GM19463 (cell line): ENCODE results near the gene KLHL42.
A peak's percentile ranks its signal among the peaks of the same experiment; 100 is the strongest.

Experiments used
- ATAC-seq: cut with Tn5 transposase; IDR thresholded peaks from one replicate; pipeline ENCODE4 v1.9.1; 2021; ENCODE audit warnings: mild to moderate bottlenecking, moderate library complexity; ENCODE audit not compliant: unreplicated experiment

Gene KLHL42

DNA sequence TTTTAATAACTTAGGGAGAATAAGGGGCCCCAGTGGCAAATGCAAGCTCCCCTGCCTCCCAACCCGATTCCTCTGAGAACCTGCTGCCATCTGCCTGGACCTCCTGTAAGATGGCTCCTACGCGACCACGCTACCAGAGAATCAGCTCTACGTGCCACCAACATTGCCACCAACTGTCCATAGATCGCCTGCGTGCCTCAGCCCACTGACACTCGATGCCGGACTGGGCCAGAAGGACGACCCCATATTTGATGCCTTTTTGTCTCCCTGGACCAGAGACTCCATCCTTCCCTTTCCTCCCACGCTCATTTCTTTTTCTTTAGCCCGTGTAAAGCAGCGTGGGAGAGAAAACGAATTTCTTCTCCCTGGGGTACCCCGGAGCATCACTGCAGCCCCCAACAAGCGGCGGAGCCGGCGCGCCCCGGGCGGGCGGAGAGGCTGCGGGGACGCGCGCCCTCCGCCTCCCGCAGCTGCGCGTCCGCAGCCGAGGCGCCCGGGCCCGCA lies 565 bp upstream of the KLHL42 start:
- ATAC-seq = peak; percentile 9

DNA sequence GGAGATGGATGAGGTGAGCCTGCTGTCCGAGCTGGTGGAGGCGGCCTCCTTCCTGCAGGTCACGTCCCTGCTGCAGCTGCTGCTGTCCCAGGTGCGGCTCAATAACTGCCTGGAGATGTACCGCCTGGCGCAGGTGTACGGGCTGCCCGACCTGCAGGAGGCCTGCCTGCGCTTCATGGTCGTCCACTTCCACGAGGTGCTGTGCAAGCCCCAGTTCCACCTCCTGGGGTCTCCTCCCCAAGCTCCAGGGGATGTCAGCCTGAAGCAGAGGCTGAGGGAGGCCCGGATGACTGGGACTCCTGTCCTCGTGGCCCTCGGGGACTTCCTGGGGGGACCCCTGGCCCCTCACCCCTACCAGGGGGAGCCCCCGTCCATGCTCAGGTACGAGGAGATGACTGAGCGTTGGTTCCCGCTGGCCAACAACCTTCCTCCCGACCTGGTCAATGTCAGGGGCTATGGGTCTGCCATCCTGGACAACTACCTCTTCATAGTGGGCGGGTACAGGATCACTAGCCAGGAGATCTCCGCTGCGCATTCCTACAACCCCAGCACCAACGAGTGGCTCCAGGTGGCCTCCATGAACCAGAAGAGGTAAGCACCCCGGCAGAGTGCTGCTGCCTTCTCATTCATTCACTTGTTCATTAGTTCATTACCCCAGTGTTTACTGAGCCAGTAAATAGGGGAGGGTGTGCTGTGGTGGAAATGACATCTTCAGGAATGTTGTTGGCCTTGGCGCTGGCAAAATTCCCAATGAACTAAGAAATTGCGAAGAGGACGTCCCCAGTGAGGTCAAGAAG lies 777 bp downstream of the KLHL42 start:
- ATAC-seq = peak; percentile 25

DNA sequence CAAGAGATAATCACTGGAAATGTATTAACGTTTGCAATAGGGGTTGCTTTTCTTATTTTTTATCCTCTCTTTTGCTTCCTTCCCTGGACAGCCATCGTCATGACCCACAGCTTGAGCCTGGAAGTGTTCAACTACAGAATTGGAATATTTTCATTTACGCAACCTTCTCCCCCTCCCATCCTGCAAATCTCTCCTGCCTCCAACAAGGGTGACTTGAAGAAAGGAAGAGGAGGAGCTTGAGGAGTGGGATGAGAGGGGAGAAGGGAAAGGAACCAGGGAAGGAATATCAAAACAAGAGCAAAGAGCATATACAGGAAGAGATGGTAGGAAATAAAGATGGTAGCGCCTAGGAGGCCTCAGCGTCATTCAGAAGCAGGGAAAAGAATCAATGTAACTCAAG lies 1.6 kb downstream of the KLHL42 start:
- ATAC-seq = no peak

DNA sequence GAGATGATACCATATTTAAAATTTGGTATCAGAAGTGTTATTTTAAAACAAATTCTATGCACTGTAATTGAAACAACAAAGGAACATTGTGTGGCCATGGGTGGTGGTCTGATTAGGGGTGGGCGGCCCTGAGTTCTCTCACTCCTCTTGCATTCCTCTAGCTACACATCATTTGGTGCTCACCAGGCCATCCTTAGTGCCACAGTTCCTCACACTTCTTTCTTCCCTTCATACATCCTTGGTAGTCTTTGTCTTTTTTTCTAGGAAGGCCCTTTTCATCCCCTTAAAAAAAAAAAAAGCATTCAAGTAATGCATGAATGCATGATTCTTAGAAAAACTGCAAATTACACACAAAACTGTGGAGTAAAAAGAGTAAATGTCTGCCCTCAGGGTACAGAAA lies 2.4 kb downstream of the KLHL42 start:
- ATAC-seq = no peak

DNA sequence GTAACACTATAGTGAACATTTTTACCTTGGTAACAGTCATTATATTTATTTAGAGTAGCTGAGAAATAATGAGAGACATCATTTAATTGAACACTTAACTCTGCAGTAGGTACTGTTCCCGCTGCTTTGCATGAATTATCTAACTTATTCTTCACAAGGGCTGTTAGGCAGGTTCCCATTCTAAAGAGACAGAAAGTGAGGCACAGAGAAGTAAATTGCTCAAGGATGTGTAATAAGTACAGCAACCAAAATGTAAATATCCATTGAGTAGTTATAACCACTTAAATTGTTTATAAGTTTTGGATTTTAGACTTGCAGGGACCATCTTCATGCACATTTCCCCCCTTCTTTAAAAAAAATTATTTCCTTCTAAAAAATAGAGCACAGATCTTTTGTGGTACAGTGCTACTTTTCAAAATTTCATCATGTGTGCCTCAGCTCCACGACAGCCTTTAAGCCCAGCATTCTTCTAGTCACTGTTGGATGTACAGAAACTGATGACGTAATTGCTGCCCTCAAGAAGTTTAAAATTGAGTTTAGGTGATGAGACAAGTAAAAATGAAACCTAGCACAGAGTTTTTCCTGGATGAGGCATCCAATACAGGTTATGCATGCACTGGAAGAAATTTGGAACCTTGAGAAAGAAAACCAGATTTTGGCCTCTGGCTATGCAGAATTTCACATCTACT lies 6.0 kb downstream of the KLHL42 start:
- ATAC-seq = no peak

DNA sequence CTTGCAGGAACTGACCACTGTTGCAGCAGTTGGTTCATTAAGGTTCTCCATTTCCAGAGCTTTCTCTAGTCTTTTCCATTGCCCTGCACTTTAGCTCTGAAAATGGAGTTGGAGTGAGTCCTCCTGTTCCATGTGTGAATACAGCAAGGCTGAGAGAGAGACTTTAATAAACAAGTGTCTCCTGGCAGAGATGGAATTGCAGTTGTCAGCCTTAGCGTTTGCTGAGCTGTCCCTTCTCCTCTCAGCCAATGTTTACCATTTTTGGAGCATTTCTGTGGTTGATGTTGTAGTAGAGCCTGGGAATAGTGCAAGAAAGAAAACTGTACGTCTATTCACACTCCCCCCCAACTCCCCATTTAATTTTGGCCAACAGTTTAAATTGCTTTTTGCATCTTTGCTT lies 7.5 kb downstream of the KLHL42 start:
- no peak for ATAC-seq

DNA sequence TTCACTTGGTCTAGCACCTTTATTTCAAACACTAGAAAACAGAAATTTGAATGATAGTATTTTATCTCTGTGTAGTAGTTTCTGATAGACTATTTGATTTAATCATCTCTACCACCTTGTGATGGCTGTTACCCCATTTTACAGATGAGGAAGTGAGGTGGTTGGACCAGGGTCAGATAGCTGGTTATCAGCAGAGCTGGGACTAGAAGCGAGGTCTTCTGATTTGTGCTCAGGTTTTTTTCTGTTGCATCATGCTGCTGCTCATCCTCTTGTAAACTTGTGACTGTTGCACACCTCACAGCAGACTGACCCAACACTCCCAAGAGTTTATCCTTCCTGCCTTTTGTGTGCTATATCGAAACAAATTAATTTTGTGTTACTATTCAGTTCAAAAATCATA lies 10.1 kb downstream of the KLHL42 start:
- no peak for ATAC-seq

DNA sequence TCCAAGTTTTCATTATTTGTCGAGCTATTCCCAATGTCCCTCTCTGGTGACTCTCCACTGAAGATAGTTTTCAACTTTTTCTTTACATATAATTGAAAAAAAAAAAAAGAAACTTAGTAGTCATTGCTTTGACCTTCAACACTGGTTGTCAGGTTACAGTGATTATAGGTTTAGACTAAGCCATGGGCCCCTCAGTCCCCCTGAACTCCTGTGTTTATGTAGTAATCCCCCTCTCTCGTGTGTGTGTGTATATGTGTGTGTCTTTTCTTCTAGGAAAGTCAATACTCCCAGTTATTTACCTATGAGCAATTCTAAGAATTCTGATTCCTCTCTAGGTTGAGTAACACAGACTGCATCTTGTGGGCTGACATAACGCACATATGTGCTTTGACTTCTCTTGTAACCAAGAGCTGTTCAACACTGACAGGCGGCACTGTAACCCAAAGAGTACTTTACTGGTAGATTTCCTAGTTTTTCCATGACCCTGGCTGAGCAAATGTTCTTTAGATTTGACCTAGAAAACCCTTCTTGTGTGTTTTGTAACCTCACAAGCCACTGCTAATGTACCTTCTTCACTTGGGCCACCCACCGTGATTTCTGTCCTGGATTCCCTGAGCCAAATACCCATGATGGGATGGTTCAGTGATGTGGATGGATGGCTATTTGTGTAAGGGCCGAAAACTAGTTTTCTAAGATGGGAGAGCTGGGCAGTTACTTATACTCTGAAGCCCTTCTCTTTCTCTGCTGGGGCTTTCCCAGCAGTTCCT lies 15.0 kb downstream of the KLHL42 start:
- ATAC-seq = no peak

DNA sequence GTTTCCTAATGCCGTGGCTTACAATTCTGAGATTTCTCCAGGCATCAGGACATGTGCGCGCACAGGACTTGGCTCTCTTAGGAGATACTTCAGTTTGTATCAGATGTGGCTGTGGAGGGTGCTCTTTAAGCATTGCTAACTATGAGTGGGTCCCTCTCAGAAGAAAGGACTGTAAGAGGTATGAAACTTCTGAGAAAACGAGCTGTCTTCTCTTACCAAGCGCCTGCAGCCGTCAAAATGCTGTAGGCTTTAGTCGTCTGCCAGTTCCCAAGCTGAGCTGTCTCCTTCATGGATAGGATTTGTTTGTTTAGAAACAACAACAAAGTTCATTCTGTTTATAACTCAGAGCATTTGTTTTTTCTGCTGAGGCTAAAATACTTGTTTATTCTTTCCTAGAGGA lies 16.1 kb downstream of the KLHL42 start:
- ATAC-seq = no peak

DNA sequence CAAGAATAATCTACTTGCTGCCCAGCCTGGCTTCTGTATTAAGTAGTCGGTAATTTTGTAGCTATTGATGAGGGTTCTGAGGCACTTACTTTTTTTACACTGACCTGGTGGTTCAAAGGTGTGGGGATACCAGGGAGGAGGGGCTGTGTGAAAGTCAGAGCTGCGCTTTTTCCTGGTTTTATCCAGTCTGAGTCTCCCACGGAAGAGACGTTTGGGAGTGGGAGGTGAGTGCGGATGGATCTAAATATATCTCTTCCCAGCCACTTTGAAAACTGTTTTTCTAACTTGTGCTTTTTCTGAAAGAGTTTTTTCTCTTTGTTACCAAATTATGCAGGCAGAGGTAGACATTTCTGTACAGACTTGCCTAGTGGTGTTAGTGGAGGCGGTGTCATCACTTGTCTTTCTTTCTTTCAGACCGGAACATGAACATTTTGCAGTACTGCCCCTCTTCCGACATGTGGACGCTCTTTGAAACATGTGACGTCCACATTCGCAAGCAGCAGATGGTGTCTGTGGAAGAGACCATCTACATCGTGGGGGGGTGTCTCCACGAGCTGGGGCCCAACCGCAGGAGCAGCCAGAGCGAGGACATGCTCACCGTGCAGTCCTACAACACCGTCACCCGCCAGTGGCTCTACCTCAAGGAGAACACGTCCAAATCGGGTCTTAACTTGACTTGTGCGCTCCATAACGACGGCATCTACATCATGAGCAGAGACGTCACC lies 17.4 kb downstream of the KLHL42 start:
- no peak for ATAC-seq

DNA sequence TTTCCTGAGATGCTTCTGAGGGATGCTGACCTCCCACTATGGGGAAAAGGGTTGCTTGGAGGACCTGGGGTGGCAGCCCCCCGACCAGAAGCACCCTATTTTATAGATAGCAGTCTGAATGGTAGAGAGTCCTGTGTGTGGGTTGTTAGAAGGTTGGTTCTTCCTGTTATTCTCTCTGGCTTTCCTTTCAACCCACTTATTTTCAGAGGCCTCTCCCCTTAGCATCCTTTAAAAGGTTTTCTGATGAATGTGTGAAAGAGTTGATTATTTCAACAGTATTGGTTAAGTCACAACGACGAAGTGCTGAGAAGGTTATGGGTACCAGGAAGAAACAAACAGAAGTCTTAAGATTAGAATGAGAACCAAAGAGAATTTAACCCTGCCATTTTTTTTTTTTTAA lies 20.8 kb downstream of the KLHL42 start:
- no peak for ATAC-seq

DNA sequence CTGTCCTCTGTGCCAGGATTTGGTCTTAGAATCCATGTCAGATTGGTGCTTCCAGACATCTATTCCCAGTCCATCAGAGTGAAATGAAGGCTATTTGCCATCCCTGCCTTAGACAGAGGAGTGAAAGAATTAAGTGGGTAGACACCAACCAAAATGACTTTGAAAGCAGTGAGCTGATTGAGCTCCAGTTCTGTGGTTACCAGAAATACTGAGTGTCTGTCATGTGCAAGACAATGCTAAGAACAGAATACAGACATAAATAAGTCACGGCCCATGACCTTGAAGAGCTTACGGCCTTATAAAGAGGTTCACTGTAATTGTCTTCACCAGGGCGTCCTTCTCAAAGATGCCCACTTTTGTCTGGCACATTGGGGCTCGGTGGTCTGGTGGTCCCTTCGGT lies 21.6 kb downstream of the KLHL42 start:
- ATAC-seq = no peak

DNA sequence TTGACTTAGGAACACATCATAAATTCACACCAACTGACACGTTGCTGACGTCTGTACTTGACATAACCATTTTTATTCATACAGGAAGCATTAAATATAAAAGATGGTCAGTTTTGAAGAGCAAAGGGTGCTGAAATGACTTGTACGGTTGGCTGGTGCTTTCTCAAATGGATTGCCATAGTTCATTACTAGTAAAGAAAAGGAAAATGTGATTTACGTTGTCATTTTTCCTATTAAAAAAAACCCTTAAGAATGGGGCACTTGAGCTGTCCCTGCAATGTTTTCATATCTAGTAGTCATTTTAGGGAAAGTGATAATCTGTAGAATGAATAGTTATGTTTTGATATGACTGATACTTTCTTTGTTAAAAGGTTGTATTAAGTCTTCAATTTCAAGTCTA lies 22.5 kb downstream of the KLHL42 start:
- no peak for ATAC-seq

DNA sequence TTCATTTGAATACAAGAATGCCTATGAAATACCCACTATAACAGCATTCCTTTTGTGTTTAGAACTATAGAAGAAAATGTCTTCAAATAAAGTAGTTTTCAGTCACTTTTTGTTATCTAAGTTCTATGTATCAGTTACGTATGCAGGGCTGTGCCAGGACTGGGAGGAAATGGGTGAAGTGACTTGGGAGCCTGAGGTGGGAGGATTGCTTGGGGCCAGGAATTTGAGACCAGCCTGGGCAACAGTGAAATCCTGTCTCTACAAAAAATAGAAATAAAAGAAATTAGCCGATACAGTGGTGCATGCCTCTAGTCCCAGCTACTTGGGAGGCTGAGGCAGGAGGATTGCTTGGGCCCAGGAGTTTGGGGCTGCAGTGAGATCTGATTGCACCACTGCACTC lies 22.9 kb downstream of the KLHL42 start:
- no peak for ATAC-seq

DNA sequence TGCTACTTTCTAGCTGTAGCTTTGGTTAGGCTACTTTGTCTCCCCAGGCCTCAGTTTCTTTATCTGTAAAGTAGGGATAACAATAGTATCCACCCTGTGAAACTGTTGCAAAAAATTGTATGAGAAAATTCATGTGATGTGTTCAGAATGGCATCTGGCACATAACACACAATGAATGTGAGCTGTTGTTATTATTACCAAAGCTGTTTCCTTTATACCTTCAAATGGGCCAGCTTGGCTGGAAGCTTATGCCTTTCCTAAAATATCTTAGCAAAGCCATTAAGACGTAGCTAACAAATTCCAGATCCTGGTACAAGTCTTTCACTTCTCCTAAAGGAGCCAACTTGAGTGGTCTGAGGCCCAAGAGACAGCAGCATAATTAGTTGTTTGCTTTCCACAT lies 25.2 kb downstream of the KLHL42 start:
- no peak for ATAC-seq

DNA sequence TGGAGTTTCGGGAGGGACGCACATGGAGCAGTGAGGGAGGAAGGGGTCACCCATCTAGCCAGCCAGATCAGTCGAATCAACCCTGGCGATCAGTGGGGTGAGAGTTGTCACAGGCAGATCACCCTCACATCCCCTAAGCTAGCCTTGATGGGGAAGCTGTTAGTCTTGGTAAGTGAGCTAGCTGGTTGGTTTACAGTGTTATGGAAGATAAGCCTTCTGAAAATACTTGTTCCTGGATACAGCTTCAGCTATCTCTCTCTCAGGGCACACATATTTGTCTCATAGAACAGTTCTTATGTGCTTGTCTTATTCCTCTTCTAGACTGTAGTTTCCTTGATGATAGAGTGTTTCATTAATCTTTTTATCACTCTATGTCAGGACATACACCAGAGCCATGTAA lies 26.2 kb downstream of the KLHL42 start:
- ATAC-seq = no peak

DNA sequence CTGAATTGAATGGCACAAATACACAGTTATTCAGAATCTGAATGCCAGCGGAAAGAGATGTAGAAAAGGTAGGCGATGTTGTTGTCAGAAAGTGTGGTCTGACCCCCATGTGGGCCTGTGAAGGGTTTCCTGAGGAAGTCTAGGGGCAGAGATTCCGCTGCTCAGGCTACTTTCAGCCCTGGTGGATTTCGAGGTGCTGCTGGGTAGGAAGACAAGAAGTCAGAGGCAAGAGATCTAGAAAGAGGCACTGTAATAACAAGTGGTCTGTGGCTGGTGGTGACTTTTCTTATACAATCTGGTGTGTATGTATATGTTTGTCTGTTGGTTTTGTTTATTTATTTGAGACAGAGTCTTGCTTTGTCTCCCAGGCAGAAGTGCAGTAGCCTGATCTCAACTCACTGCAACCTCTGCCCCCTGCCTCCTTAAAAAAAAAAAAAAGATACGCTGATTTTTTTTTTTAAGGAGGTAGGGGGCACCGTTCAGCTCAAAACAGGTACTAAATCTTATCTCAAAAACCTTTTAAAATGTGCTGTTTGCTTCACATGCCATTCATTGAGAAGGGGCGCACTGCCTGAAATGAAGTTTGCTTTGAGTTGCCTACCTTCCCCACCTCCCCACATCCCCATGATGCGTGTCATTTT lies 27.1 kb downstream of the KLHL42 start:
- no peak for ATAC-seq

DNA sequence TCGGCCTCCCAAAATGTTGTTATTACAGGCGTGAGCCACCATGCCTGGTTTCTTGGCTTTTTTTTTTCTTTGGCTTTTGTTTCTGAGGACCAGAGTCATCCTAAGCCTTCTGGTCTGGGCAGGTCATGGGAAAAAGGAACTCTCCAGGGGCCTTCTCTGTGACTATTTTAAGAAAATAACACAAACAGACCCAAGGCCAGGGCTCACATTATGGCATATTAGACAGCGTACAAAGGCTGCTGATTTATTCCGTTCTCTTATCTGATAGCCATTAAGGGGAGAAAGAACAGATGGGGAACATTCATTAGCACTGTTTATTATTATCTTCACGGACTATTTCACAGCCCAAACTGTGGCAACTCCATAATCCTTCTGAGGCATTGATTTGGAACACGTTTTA lies 28.8 kb downstream of the KLHL42 start:
- no peak for ATAC-seq

DNA sequence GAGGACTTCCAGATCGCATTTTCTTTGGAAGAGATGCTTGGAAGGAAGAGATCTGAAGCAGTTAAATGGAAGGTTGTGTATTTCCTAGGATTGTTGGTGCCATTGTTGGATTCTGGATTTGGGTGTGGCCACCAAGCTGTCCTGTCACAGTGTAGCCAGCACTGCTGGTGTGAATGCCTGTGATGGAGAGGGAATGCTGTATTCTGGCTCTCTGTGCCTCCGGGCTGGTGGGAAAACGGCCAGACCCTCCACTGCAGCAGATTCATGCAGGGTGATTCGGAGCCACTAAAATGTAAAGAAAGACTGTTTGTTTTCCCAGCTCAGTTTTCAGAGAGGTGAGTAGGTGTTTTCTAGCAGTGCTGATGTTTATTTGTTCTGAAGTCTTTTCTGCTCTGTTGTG lies 30.7 kb downstream of the KLHL42 start:
- ATAC-seq = no peak

DNA sequence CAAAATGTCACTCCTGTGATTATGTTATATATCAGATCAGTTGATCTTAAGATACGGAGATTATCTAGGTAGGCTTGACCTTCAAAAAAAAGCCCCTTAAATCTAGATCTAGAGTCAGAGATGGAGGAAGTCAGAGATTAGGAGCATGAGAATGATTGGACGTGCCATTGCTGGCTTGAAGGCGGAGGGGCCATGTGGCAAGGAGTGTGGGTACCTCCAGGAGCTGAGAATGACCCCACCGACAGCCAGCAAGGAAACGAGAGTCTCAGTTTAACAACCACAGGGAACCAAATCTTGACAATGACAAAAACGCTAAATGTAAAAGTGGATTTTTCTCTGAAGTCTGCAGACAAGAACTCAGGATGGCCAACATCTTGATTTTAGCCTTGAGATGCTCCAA lies 32.5 kb downstream of the KLHL42 start:
- no peak for ATAC-seq

DNA sequence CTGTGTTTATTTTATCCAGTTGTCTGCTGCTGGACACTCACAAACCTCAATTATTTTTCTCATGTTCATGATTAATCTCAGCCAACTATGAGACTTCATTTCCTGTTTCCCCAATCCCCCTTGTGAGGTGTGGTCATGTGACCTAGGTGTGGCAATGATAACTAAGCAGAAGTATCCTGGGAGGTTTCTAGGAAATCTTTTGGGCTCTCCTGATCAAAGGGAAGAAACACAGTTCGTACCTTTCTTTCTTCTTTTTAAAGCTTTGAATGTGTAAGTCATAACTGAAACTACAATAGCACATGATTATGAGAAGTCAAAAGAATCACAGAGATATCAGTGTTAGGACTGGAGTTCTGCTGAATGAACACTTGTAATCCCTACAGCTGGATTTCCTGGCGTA lies 34.4 kb downstream of the KLHL42 start:
- ATAC-seq = no peak
